K562 (cell line): ENCODE data around the gene PTCRA. TPM values are rescaled to one million over a fixed set of nuclear protein-coding genes. Genes with fewer than 3 reads are reported as not detected.
A peak's percentile ranks its signal among the peaks of the same experiment; 100 is the strongest.

Experiments used
- DLX4 ChIP-seq: fragments of 250-450 bp; sonication (Bioruptor Pico); IDR thresholded peaks from 2 replicates; pipeline ENCODE4 v1.6.1; 2021; ENCODE audit warnings: mild to moderate bottlenecking
- E2F1 ChIP-seq: sonication (generic); formaldehyde crosslinking; IDR thresholded peaks from 2 replicates; pipeline ENCODE4 v1.8.1; 2023; ENCODE audit warnings: mild to moderate bottlenecking, missing genetic modification reagents, moderate library complexity
- E4F1 ChIP-seq: fragments of 250-450 bp; sonication (Bioruptor Pico); IDR thresholded peaks from 2 replicates; pipeline ENCODE4 v1.5.0; 2021; ENCODE audit warnings: mild to moderate bottlenecking, borderline replicate concordance
- GTF2F1 ChIP-seq: IDR thresholded peaks from 2 replicates; pipeline ENCODE4 v1.6.1; 2011; ENCODE audit warnings: low read depth, low read length, improper control_type of control experiment
- NR2F6 ChIP-seq: fragments of 450-650 bp; formaldehyde crosslinking; IDR thresholded peaks from 2 replicates; pipeline ENCODE4 v1.4.0; 2020; ENCODE audit warnings: mild to moderate bottlenecking
- NR4A1 ChIP-seq, 2 experiments: fragments of 250-450 bp in 1 of 2; fragments of 450-650 bp in 1 of 2; sonication (Bioruptor Pico) in 1 of 2; IDR thresholded peaks; 2 replicates each; pipeline versions ENCODE4 v1.4.0 to v1.6.1; 2016 to 2020; ENCODE audit warnings: mild to moderate bottlenecking in 2 of 2, missing compliant biosample characterization in 1 of 2, missing genetic modification characterization in 1 of 2, moderate library complexity in 1 of 2
- PRDM10 ChIP-seq: fragments of 450-650 bp; IDR thresholded peaks from 2 replicates; pipeline ENCODE4 v1.6.1; 2018; ENCODE audit not compliant: partially characterized antibody
- SMARCA5 ChIP-seq: fragments of 450-650 bp; IDR thresholded peaks from 2 replicates; pipeline ENCODE4 v1.6.1; 2016
- SMARCB1 ChIP-seq: IDR thresholded peaks from 2 replicates; pipeline ENCODE4 v1.6.1; 2011; ENCODE audit warnings: improper control_type of control experiment, low read depth; ENCODE audit not compliant: insufficient read length
- SP2 ChIP-seq: IDR thresholded peaks from 2 replicates; pipeline ENCODE4 v1.6.1; 2011; ENCODE audit warnings: mild to moderate bottlenecking, low read depth, low read length, moderate library complexity; ENCODE audit not compliant: poor library complexity, severe bottlenecking; ENCODE audit errors: extremely low read depth
- THAP7 ChIP-seq: fragments of 250-450 bp; sonication (Bioruptor Pico); IDR thresholded peaks from 2 replicates; pipeline ENCODE4 v1.5.0; 2021
- ZFP30 ChIP-seq: fragments of 250-450 bp; sonication (Bioruptor Pico); IDR thresholded peaks from 2 replicates; pipeline ENCODE4 v1.8.0; 2022; ENCODE audit warnings: moderate library complexity, mild to moderate bottlenecking, inconsistent platforms, borderline replicate concordance
- ZNF146 ChIP-seq: IDR thresholded peaks from one replicate; pipeline ENCODE4 v1.6.1; 2018; ENCODE audit warnings: missing compliant biosample characterization; ENCODE audit not compliant: unreplicated experiment
- ZNF512 ChIP-seq: IDR thresholded peaks from 2 replicates; pipeline ENCODE4 v1.6.1; 2016; ENCODE audit warnings: missing genetic modification characterization, missing compliant biosample characterization
- ZNF764 ChIP-seq: fragments of 250-450 bp; sonication (Bioruptor Pico); IDR thresholded peaks from 2 replicates; pipeline ENCODE4 v1.4.0; 2020; ENCODE audit warnings: low read depth, mild to moderate bottlenecking, moderate library complexity
- ZNF77 ChIP-seq: fragments of 250-450 bp; sonication (Bioruptor Pico); IDR thresholded peaks from 2 replicates; pipeline ENCODE4 v1.5.0; 2020
- polyA plus RNA-seq, 8 experiments: library from polyadenylated mRNA; depleted of rRNA in 4 of 8; stranded (reverse) in 5 of 8; unstranded in 3 of 8; fragments of >200 nt; fragmentation: Nextera tagmentation in 2 of 8; fragmentation: Illumina TruSeq in 1 of 8; extraction: Ambion mirVana in 2 of 8; extraction: Trizol in 1 of 8; gene quantifications; 2 replicates each; pipeline versions ENCODE4 v1.2.1 to v1.2.3, GENCODE V29; 2011 to 2014; ENCODE audit warnings: inconsistent platforms in 1 of 8, missing spikeins in 1 of 8
- total RNA-seq, 7 experiments: library from RNA; depleted of rRNA in 6 of 7; stranded (reverse); fragments of >200 nt in 6 of 7; fragmentation: Illumina TruSeq in 2 of 7; extraction: Trizol in 2 of 7; gene quantifications; 2 replicates each; pipeline versions ENCODE4 v1.2.1 to v1.2.3, GENCODE V29; 2011 to 2021; ENCODE audit warnings: low replicate concordance in 1 of 7

Gene PTCRA
- total and polyA plus RNA-seq, 9 of the 15 experiments (the other 6 are each of a cell fraction or from before 2014, with no cell fraction given) = 0.21 TPM; not detected in 8

GRCh38 chr6:42879372-42880239, 36.2 kb upstream of the PTCRA start, which contains the start of gene RPL7L1 (continued):
- TF ChIP-seq NR4A1 (CRISPR knock-in tag; IDR thresholded peaks at IDR 0.05) (no peak), NR4A1 (tag; IDR thresholded peaks at IDR 0.05) (no peak), SP2 (peak; percentile 74), DLX4 (CRISPR knock-in tag) (no peak), THAP7 (CRISPR knock-in tag) (no peak), E4F1 (CRISPR knock-in tag) (no peak), ZNF764 (no peak), E2F1 (CRISPR knock-in tag) (no peak; the same call in none of the 2 replicates), NR2F6 (CRISPR knock-in tag) (no peak), ZNF146 (CRISPR knock-in tag) (no peak), SMARCA5 (no peak; the same call in 1 of the 2 replicates), PRDM10 (peak; percentile 13), SMARCB1 (no peak), ZNF512 (no peak), ZNF77 (CRISPR knock-in tag) (no peak), ZFP30 (no peak), GTF2F1 (peak; percentile 85)
